Measurements from ENCODE around the gene PLAAT1. TPM values are rescaled to one million over a fixed set of nuclear protein-coding genes. Genes with fewer than 3 reads are reported as not detected.

PLAAT1 gene
- total RNA-seq, 1 donor from 2014 or later: not detected

DNA sequence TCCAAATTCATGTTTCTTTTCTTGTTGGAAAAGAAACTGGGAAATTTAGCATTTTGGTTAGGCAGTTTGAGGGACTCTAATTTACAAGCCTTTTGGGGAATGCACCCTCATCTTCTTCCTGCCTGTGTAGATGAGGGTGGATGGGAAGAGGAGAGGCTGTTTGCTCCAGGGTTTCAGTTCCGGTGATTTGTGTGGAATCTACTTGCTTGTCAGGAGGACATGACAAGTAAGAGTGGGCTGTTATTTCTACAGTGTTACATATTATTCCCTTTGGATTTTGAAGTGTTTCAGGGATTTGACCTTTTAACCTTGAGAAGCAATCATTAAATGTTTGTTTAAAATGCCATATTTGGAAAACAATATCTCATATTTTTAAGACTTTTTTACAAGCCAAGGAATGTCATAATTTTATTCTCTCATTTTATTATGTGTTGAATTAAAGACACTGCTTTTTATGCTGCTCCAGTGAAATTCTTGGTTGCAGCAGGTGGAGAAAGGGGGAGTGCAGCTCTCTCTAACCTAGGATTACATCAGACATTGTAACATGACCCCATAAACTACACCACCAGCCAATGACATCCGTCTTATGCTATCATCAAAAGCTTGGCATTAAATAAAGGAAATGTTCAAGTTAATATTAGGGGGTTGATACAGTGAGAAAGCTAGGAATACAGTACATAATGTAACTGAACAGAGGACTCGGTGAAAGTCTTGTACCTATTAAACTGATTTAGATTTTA lies 30.2 kb downstream of the PLAAT1 start:
- Histone ChIP-seq H3K36me3 (no peaks in the 10 kb centered on the region), H3K9me3 (no peaks in the 10 kb centered on the region), H3K4me3 (no peak overlapping the region), H3K27ac (no peak overlapping the region), H3K27me3 (ENCODE audit: low read depth) (no peaks in the 10 kb centered on the region), H3K4me1 (no peaks in the 10 kb centered on the region)
- DNase-seq (no peak), ATAC-seq (no peak)
- TF ChIP-seq, protein P1, sequence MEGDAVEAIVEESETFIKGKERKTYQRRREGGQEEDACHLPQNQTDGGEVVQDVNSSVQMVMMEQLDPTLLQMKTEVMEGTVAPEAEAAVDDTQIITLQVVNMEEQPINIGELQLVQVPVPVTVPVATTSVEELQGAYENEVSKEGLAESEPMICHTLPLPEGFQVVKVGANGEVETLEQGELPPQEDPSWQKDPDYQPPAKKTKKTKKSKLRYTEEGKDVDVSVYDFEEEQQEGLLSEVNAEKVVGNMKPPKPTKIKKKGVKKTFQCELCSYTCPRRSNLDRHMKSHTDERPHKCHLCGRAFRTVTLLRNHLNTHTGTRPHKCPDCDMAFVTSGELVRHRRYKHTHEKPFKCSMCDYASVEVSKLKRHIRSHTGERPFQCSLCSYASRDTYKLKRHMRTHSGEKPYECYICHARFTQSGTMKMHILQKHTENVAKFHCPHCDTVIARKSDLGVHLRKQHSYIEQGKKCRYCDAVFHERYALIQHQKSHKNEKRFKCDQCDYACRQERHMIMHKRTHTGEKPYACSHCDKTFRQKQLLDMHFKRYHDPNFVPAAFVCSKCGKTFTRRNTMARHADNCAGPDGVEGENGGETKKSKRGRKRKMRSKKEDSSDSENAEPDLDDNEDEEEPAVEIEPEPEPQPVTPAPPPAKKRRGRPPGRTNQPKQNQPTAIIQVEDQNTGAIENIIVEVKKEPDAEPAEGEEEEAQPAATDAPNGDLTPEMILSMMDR (IDR thresholded peaks at IDR 0.05): no peak
- intact Hi-C loops (cut with DNase I): no loop called here

DNA sequence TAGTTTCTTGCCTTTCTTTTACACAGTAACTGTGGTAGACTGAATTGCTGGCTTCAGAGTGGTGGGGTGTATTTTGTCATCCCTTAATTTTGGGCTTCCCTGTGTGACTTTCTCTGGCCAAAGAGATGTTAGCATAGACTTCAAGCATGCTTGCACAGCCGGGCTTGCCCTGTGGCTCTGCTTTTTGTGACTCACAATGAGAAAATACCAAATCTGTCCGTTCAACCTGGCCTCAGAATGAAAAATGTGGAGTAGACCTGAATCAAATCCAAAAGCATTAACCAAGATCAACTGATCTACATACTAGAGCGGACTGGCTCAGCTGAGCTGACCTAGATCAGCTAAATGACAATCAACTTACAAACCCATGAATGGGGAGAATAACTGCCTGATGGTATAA lies 51.4 kb downstream of the PLAAT1 start:
- intact Hi-C loops (cut with DNase I): no loop called here
- H3K36me3 ChIP-seq: no peaks in the 10 kb centered on the region
- ATAC-seq (no peak), DNase-seq (no peak)
- no peak overlapping the region for H3K27ac ChIP-seq
- H3K4me3 ChIP-seq: no peak overlapping the region
- TF ChIP-seq, protein P1 (IDR thresholded peaks at IDR 0.05): no peak
- no peaks in the 10 kb centered on the region for H3K4me1 ChIP-seq
- H3K27me3 ChIP-seq (ENCODE audit: low read depth): no peaks in the 10 kb centered on the region
- H3K9me3 ChIP-seq: peaks cover 12% of the 10 kb centered on the region

DNA sequence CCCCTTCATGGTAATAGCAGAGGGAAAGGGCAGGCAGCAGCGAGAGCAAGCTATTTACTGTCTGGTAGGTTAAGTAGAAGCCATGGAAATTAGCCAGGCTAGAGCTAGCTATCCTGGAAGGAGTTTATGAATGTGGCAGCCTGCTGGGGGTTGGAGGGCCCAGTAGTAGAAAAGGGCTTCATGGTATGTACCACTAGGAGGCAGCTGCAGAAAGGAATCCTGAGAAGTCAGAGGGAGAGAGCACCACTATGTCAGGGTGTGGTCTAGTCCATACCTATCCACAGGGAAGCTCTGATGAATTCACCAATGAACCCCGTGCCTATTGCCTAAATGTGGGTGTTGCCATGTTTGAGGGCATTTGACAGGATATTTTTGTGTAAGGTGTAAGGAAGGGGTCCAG lies 55.0 kb downstream of the PLAAT1 start:
- DNase-seq: no peak

DNA sequence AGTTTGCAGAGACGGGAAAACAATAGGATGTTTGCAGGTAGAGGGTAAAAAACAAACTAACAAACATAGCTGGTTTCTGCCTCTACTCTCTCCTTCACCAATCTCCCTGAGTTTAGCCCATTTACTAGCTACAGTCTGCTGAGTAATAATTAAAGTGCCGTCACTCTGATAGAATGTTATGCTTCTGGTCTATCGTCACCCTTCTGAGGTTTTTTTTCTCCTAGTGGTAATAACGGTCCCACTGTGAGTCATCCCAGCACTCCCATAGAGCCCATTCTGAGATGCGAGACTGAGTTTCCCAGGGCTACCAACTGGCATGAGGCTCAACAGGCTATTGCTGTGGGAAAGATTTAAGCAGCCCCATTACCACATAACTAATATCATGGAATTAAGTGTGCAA lies 56.4 kb downstream of the PLAAT1 start:
- Histone ChIP-seq H3K36me3 (no peaks in the 10 kb centered on the region), H3K27me3 (ENCODE audit: low read depth) (no peaks in the 10 kb centered on the region), H3K9me3 (no peaks in the 10 kb centered on the region), H3K27ac (no peak overlapping the region), H3K4me1 (no peaks in the 10 kb centered on the region), H3K4me3 (no peak overlapping the region)
- intact Hi-C loops (cut with DNase I): no loop called here
- ATAC-seq (no peak), DNase-seq (no peak)
- TF ChIP-seq, protein P1 (IDR thresholded peaks at IDR 0.05): no peak

More for the DNA sequence above, 55.0 kb downstream of the PLAAT1 start:
- Histone ChIP-seq H3K4me1 (no peaks in the 10 kb centered on the region), H3K4me3 (no peak overlapping the region), H3K27me3 (ENCODE audit: low read depth) (no peaks in the 10 kb centered on the region), H3K27ac (no peak overlapping the region), H3K9me3 (peaks cover 11% of the 10 kb centered on the region), H3K36me3 (no peaks in the 10 kb centered on the region)
- no peak for ATAC-seq
- TF ChIP-seq, protein P1 (IDR thresholded peaks at IDR 0.05): no peak
- intact Hi-C loops (cut with DNase I): no loop called here

DNA sequence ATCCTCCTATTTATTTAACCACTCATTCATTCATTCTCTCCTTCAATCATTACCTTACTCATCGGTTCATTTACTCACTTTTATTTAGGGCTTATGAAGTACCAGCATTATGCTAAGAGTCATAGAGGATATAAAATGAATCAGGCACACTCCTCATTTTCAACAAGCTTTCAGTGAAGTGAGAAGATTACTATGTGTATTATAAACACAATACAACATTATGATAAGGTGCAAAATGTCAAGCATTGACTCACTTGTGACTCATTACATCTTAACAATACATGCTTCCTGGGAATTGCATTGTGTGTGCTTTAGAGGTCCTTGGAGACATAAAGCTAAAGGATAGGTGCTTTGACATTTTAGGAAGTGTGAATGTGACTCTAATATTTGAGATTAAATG lies 60.4 kb downstream of the PLAAT1 start:
- ATAC-seq: no peak
- no peaks in the 10 kb centered on the region for H3K4me1 ChIP-seq
- H3K36me3 ChIP-seq: no peaks in the 10 kb centered on the region
- no peaks in the 10 kb centered on the region for H3K27me3 ChIP-seq (ENCODE audit: low read depth)
- no peak overlapping the region for H3K27ac ChIP-seq
- no peak overlapping the region for H3K4me3 ChIP-seq
- H3K9me3 ChIP-seq: no peaks in the 10 kb centered on the region
- intact Hi-C loops (cut with DNase I): no loop called here
- TF ChIP-seq, protein P1 (IDR thresholded peaks at IDR 0.05): no peak
- no peak for DNase-seq

All from lower lobe of right lung (tissue), 2 donors.